ACC112 (cell line): ENCODE results near the gene C18orf32.
"Not testable (repeated sequence)": the region's sequence is repeated elsewhere in the genome, so short reads cannot be mapped to it uniquely, and the experiment has no call there.

ENCODE experiments used
- H2AFZ ChIP-seq: fragments of 200-600 bp; sonication (generic); one replicate; pipeline ENCODE4 v1.6.0; 2017; ENCODE audit warnings: antibody characterized with exemption, low read length; ENCODE audit not compliant: unreplicated experiment
- H3K27ac ChIP-seq: fragments of 200-600 bp; sonication (generic); 2 replicates; pipeline ENCODE4 v1.5.1; 2014; ENCODE audit warnings: low read depth, mild to moderate bottlenecking, antibody characterized with exemption, low read length, moderate library complexity
- H3K27me3 ChIP-seq: fragments of 200-600 bp; sonication (generic); 2 replicates; pipeline ENCODE4 v1.6.1; 2014; ENCODE audit warnings: mild to moderate bottlenecking, antibody characterized with exemption, low read length, moderate library complexity, mixed read lengths; ENCODE audit not compliant: insufficient read depth
- H3K36me3 ChIP-seq: fragments of 200-600 bp; sonication (generic); 2 replicates; pipeline ENCODE4 v1.6.1; 2016; ENCODE audit warnings: mild to moderate bottlenecking, antibody characterized with exemption, low read length, moderate library complexity, mixed read lengths; ENCODE audit not compliant: insufficient read depth
- H3K4me1 ChIP-seq: fragments of 200-600 bp; sonication (generic); one replicate; pipeline ENCODE4 v1.6.1; 2016; ENCODE audit warnings: low read length, mixed read lengths; ENCODE audit not compliant: insufficient read depth, unreplicated experiment, control insufficient read depth
- H3K4me3 ChIP-seq: fragments of 200-600 bp; sonication (generic); 2 replicates; pipeline ENCODE4 v1.5.1; 2014; ENCODE audit warnings: mild to moderate bottlenecking, low read depth, low read length
- H3K79me2 ChIP-seq: fragments of 200-600 bp; sonication (generic); one replicate; pipeline ENCODE4 v1.6.0; 2016; ENCODE audit warnings: low read length; ENCODE audit not compliant: control insufficient read depth, unreplicated experiment, insufficient read depth

C18orf32 gene

GRCh38 chr18:49486606-49486952 is 455 bp downstream of the C18orf32 start:
- peak overlapping the region; percentile 74 for H2AFZ ChIP-seq
- peaks cover 49% of the 10 kb centered on the region for H3K36me3 ChIP-seq
- peak overlapping the region; percentile 75 for H3K27ac ChIP-seq
- peaks cover 54% of the 10 kb centered on the region for H3K79me2 ChIP-seq
- H3K27me3 ChIP-seq: no peaks in the 10 kb centered on the region
- peak overlapping the region; percentile 93 for H3K4me3 ChIP-seq
- H3K4me1 ChIP-seq: peaks cover 37% of the 10 kb centered on the region

GRCh38 chr18:49486134-49486533 is 900 bp downstream of the C18orf32 start:
- Histone ChIP-seq H3K4me3 (peak overlapping the region; percentile 93), H3K27me3 (no peaks in the 10 kb centered on the region), H2AFZ (peak overlapping the region; percentile 74), H3K27ac (peak overlapping the region; percentile 75), H3K79me2 (peaks cover 49% of the 10 kb centered on the region), H3K36me3 (peaks cover 48% of the 10 kb centered on the region), H3K4me1 (peaks cover 37% of the 10 kb centered on the region)

GRCh38 chr18:49483198-49483597 is 3.8 kb downstream of the C18orf32 start:
- H3K27me3 ChIP-seq: no peaks in the 10 kb centered on the region
- H3K79me2 ChIP-seq: peaks cover 29% of the 10 kb centered on the region
- no peak overlapping the region for H3K4me3 ChIP-seq
- H2AFZ ChIP-seq: no peak overlapping the region
- no peak overlapping the region for H3K27ac ChIP-seq
- peaks cover 16% of the 10 kb centered on the region for H3K4me1 ChIP-seq
- H3K36me3 ChIP-seq: peaks cover 23% of the 10 kb centered on the region

- Histone ChIP-seq H3K79me2 (peaks cover 29% of the 10 kb centered on the region), H3K27ac (0 out of 2 replicates have a peak overlapping the region, but pooled peaks have one; percentile 5), H3K36me3 (peaks cover 15% of the 10 kb centered on the region; the same call in 1 of the 2 replicates), H3K4me3 (no peak overlapping the region), H3K4me1 (peaks cover 13% of the 10 kb centered on the region), H3K27me3 (no peaks in the 10 kb centered on the region), H2AFZ (no peak overlapping the region)
These were observed 5.1 kb downstream of the C18orf32 start for GRCh38 chr18:49481907-49482306.

GRCh38 chr18:49481317-49481716 is 5.7 kb downstream of the C18orf32 start:
- Histone ChIP-seq H3K27ac (0 out of 2 replicates have a peak overlapping the region, but pooled peaks have one; percentile 5), H3K79me2 (peaks cover 26% of the 10 kb centered on the region), H2AFZ (no peak overlapping the region), H3K27me3 (no peaks in the 10 kb centered on the region), H3K4me1 (peaks cover 17% of the 10 kb centered on the region), H3K4me3 (no peak overlapping the region), H3K36me3 (peaks cover 15% of the 10 kb centered on the region; the same call in 1 of the 2 replicates)

- Histone ChIP-seq H3K4me1 (peaks cover 11% of the 10 kb centered on the region), H3K27ac (no peak overlapping the region), H2AFZ (no peak overlapping the region), H3K79me2 (peaks cover 10% of the 10 kb centered on the region), H3K27me3 (no peaks in the 10 kb centered on the region), H3K4me3 (no peak overlapping the region), H3K36me3 (peaks cover 15% of the 10 kb centered on the region; the same call in 1 of the 2 replicates)
These were observed 7.5 kb downstream of the C18orf32 start for GRCh38 chr18:49479381-49480137.

GRCh38 chr18:49476664-49477411 is 10.2 kb downstream of the C18orf32 start:
- Histone ChIP-seq H3K4me1 (peaks cover 11% of the 10 kb centered on the region), H3K4me3 (no peak overlapping the region), H3K36me3 (peaks cover 6% of the 10 kb centered on the region; the same call in 1 of the 2 replicates), H3K27ac (peak overlapping the region; percentile 78), H3K27me3 (no peaks in the 10 kb centered on the region), H2AFZ (no peak overlapping the region), H3K79me2 (no peaks in the 10 kb centered on the region)

GRCh38 chr18:49474935-49475334 is 12.1 kb downstream of the C18orf32 start:
- not testable (repeated sequence) for H3K79me2 ChIP-seq, H3K27ac ChIP-seq, H2AFZ ChIP-seq, H3K27me3 ChIP-seq, H3K4me3 ChIP-seq, H3K36me3 ChIP-seq
- peaks cover 11% of the 10 kb centered on the region for H3K4me1 ChIP-seq

- no peak overlapping the region for H3K27ac ChIP-seq
- H2AFZ ChIP-seq: no peak overlapping the region
- no peaks in the 10 kb centered on the region for H3K27me3 ChIP-seq
- H3K36me3 ChIP-seq: no peaks in the 10 kb centered on the region
- no peaks in the 10 kb centered on the region for H3K79me2 ChIP-seq
- H3K4me3 ChIP-seq: no peak overlapping the region
- H3K4me1 ChIP-seq: peaks cover 11% of the 10 kb centered on the region
These were observed 13.3 kb downstream of the C18orf32 start for GRCh38 chr18:49473721-49474120.

- peaks cover 10% of the 10 kb centered on the region for H3K4me1 ChIP-seq
- H3K4me3 ChIP-seq: no peak overlapping the region
- H3K27ac ChIP-seq: no peak overlapping the region
- no peak overlapping the region for H2AFZ ChIP-seq
- H3K36me3 ChIP-seq: no peaks in the 10 kb centered on the region
- H3K27me3 ChIP-seq: no peaks in the 10 kb centered on the region
- H3K79me2 ChIP-seq: no peaks in the 10 kb centered on the region
These were observed 14.6 kb downstream of the C18orf32 start for GRCh38 chr18:49472459-49472858.
